Measurements from ENCODE around the gene NRXN3. TPM values are rescaled to one million over a fixed set of nuclear protein-coding genes. Genes with fewer than 3 reads are reported as not detected.

NRXN3 gene
- total and polyA plus RNA-seq, 2 donors (not counting 1 experiment from before 2014, with no cell fraction given): not detected

- Histone ChIP-seq H3K27me3 (replicated peaks in 1 of 4; ENCODE audit: control extremely low read depth in 1 of 4, control insufficient read depth in 3 of 4, insufficient read depth in 4 of 4, low read length in 3 of 4) (no peaks in the 10 kb centered on the region), H2AFZ (ENCODE audit: insufficient read depth, low read depth, low read length, poor library complexity, severe bottlenecking) (no peak overlapping the region), H3K4me2 (replicated peaks; ENCODE audit: low read depth, low read length, poor library complexity, severe bottlenecking) (no peak overlapping the region), H3K27ac (ENCODE audit: low read length in 2 of 2) (no peak overlapping the region), H3K4me3 (ENCODE audit: control extremely low read depth in 1 of 5, extremely low read depth in 1 of 5, insufficient read depth in 1 of 5, low read depth in 2 of 5, low read length in 4 of 5) (no peak overlapping the region), H3K9me3 (ENCODE audit: control extremely low read depth in 1 of 3, control insufficient read depth in 2 of 3, insufficient read depth in 1 of 3, low read length in 2 of 3) (no peaks in the 10 kb centered on the region), H3K79me2 (ENCODE audit: control insufficient read depth, insufficient read depth, low read length) (no peaks in the 10 kb centered on the region), H4K20me1 (ENCODE audit: control insufficient read depth, insufficient read depth, low read length, poor library complexity, severe bottlenecking) (no peaks in the 10 kb centered on the region), H3K9ac (ENCODE audit: low read length) (no peak overlapping the region), H3K4me1 (ENCODE audit: control insufficient read depth in 2 of 2, insufficient read depth in 2 of 2, low read length in 2 of 2) (no peaks in the 10 kb centered on the region), H3K36me3 (replicated peaks in 1 of 2; ENCODE audit: control extremely low read depth in 1 of 2, control insufficient read depth in 1 of 2, extremely low read depth in 1 of 2, insufficient read depth in 2 of 2, low read length in 1 of 2) (no peaks in the 10 kb centered on the region)
- Mint-ChIP-seq H3K4me1 (no peaks in the 10 kb centered on the region), H3K27ac (no peak overlapping the region), H3K4me3 (no peak overlapping the region), H3K9me3 (ENCODE audit: insufficient read depth) (no peaks in the 10 kb centered on the region), H3K27me3 (no peaks in the 10 kb centered on the region)
- DNase-seq: no peak
- ATAC-seq (ENCODE audit: low read depth): no peak
- POLR2A ChIA-PET: no interaction called here
- TF ChIP-seq CTCF (IDR thresholded peaks at IDR 0.05): no peak
- TF ChIP-seq EZH2 (IDR thresholded peaks at IDR 0.05; ENCODE audit: borderline replicate concordance, insufficient read depth, low read depth, low read length, poor library complexity, severe bottlenecking): no peak
- CTCF ChIA-PET: no interaction called here
- intact Hi-C loops (cut with micrococcal nuclease): no loop called here
- WGBS (ENCODE audit: insufficient coverage): 88% methylated on average over 1 of the region's 1 CpG
Observed at GRCh38 chr14:79568594-79568993, 1398.4 kb downstream of the NRXN3 start.

GRCh38 chr14:79569072-79569471 is 1398.9 kb downstream of the NRXN3 start:
- no peaks in the 10 kb centered on the region for H3K27me3 ChIP-seq (replicated peaks in 1 of 4; ENCODE audit: control extremely low read depth in 1 of 4, control insufficient read depth in 3 of 4, insufficient read depth in 4 of 4, low read length in 3 of 4)
- Mint-ChIP-seq H3K27ac (no peak overlapping the region), H3K4me3 (no peak overlapping the region), H3K4me1 (no peaks in the 10 kb centered on the region), H3K9me3 (ENCODE audit: insufficient read depth) (no peaks in the 10 kb centered on the region), H3K27me3 (no peaks in the 10 kb centered on the region)
- no peak for TF ChIP-seq CTCF (IDR thresholded peaks at IDR 0.05)
- TF ChIP-seq EZH2 (IDR thresholded peaks at IDR 0.05; ENCODE audit: borderline replicate concordance, insufficient read depth, low read depth, low read length, poor library complexity, severe bottlenecking): no peak
- H2AFZ ChIP-seq (ENCODE audit: insufficient read depth, low read depth, low read length, poor library complexity, severe bottlenecking): no peak overlapping the region
- no peaks in the 10 kb centered on the region for H3K9me3 ChIP-seq (ENCODE audit: control extremely low read depth in 1 of 3, control insufficient read depth in 2 of 3, insufficient read depth in 1 of 3, low read length in 2 of 3)
- POLR2A ChIA-PET: no interaction called here
- WGBS (ENCODE audit: insufficient coverage): 20% methylated on average over 1 of the region's 2 CpGs
- no peak overlapping the region for H3K4me2 ChIP-seq (replicated peaks; ENCODE audit: low read depth, low read length, poor library complexity, severe bottlenecking)
- no peak for DNase-seq
- CTCF ChIA-PET: no interaction called here
- no peaks in the 10 kb centered on the region for H3K79me2 ChIP-seq (ENCODE audit: control insufficient read depth, insufficient read depth, low read length)
- no peak overlapping the region for H3K9ac ChIP-seq (ENCODE audit: low read length)
- H3K27ac ChIP-seq (ENCODE audit: low read length in 2 of 2): no peak overlapping the region
- H4K20me1 ChIP-seq (ENCODE audit: control insufficient read depth, insufficient read depth, low read length, poor library complexity, severe bottlenecking): no peaks in the 10 kb centered on the region
- H3K4me3 ChIP-seq (ENCODE audit: control extremely low read depth in 1 of 5, extremely low read depth in 1 of 5, insufficient read depth in 1 of 5, low read depth in 2 of 5, low read length in 4 of 5): no peak overlapping the region
- intact Hi-C loops (cut with micrococcal nuclease): no loop called here
- no peaks in the 10 kb centered on the region for H3K4me1 ChIP-seq (ENCODE audit: control insufficient read depth in 2 of 2, insufficient read depth in 2 of 2, low read length in 2 of 2)
- H3K36me3 ChIP-seq (replicated peaks in 1 of 2; ENCODE audit: control extremely low read depth in 1 of 2, control insufficient read depth in 1 of 2, extremely low read depth in 1 of 2, insufficient read depth in 2 of 2, low read length in 1 of 2): no peaks in the 10 kb centered on the region
- no peak for ATAC-seq (ENCODE audit: low read depth)
